ENCODE data around the gene AMHR2.

Gene AMHR2

DNA sequence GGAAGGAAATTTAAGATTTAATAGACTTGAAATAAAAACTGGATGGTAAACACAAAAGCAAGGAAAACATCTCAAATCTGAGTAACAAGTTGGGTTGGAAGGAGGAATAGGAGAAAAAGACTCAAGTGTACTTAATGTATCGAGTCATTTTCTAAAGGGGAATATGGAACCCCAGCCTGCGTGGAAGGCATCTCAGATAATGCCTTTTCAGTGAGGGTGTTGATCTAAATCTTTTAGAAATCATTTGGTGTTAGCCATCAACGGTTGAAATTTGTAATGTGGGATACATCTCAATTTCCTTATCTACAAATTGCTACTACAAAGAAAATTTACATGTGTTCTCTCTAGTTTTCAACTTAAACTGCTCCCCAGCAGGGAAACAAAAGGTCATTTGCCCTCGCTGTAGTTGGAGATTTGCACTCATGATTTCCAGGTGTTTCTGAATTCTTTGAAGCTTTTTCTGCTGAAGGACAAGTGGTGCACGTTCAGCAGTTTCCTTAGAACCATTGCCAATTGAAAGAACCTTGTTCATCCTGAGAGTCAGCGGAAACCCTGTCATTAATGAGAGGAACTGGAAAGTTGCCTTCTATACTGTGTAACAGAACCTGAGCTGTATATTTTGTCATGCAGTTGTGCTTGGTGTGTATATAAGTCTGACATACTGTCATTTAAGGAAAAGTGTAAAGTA, 30.4 kb downstream of the AMHR2 start:
- DNase-seq: no peak

DNA sequence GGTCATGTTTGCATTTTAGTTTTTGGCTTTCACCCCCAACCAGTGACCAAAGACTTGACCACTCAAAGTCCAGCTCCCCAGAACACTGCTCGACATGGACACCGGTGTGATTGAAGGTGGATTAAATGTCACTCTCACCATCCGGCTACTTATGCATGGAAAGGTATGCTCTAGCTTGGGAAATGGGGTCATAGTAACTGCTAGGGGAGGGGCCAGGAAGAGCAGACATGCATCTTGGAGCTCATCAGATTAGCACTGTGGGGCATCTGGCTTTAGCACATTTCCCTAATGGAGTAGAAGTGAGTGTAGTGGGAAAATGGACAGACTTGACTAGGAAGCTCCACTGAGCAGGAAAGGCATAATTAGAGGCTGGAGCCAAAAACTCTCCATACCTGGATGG, 31.1 kb downstream of the AMHR2 start:
- DNase-seq: no peak

DNA sequence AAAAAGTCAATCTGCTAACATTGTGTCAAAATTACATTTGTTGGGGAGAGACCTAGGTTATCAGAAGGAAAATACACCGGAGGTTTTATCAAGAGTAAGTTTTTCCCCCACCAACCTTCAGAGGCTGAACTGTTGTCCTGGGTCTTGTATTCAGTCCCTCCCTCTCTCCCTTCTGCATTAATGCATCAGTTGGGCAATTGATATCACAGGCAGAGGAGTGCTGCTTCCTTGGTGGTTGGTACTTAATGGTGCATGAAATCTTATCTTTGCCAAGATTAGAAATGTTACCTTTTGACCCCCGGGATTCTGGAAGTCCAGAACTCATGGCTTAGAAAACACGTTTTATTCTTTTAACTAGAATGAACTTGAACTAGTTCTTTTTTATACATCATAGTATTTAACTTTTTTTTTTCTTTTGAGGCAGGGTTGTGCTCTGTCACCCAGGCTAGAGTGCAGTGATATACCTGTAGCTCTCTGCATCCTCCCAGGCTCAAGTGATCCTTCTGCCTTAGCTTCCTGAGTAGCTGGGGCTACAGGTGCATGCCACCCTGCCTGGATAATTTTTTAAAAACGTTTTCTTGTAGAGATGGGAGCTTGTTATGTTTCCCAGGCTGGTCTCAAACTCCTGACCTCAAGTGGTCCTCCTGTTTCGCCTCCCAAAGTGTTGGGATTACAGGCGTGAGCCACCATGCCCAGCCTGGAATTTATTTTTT, 33.2 kb downstream of the AMHR2 start:
- DNase-seq: no peak

DNA sequence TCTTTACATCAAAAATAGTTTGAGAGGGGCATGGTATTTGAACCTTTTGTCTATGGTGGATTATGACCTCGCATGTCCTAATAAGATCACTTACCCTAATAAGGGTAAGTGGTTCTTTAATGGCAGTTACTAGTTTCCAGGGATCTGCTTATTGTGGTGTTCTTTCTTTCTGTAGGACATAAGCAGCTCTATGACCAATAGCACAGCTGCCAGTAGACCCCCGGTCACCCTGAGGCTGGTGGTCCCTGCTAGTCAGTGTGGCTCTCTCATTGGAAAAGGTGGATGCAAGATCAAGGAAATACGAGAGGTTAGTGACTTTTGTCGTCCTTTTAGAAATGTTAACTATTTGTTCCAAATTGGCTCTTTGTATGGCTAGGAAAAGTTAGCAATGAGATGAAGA, 35.4 kb downstream of the AMHR2 start:
- DNase-seq: no peak

DNA sequence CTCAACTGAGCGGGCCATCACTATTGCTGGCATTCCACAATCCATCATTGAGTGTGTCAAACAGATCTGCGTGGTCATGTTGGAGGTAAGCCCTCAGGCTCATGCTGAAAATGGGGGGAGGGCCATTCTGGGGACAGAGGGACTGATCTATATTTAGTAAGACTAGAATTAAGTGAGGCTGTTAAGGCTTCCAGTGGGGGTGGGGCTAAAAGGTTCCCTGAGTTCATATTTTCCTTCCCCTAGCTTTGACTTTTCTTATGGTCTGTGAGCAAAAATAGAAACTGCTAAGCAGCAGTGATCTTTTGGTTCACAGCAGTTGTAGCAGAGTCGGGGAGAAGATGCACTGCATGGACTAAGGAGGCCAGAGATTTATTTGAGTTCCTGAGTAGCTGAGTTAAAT, 37.4 kb downstream of the AMHR2 start:
- DNase-seq: no peak

DNA sequence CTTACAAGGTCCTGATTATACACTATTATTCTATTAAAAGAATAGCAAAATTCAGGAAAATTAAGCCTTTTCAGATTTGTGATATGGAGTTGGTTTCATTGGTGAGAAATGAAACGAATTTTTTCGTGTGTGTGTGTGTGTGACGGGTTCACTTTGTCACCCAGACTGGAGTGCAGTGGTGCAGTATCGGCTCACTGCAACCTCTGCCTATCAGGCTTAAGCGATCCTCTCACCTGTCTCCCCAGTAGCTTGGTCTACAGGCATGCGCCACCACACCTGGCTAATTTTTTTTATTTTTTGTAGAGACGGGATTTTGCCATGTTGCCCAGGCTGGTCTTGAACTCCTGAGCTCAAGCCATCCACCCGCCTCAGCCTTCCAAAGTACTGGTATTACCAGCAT, 37.9 kb downstream of the AMHR2 start:
- DNase-seq: no peak

DNA sequence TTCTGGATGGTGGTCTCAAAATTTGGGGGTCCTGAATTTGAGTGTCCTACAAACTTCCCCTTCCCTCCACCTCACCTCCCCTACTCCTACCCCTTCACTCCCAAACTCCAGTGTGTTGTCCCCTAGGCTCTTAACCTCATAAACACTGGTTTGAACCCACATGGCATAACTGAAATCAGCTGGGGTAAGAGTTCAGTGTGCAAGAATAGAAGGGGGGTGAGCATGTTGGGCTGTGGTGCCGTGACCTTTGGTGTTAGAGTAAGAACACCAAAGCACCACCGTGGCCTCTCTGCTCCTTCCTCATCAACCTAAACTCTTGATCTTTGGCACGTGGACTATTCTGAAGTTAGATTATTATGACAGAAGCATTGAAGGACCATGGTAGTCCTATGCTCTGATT, 39.3 kb downstream of the AMHR2 start:
- DNase-seq: no peak

DNA sequence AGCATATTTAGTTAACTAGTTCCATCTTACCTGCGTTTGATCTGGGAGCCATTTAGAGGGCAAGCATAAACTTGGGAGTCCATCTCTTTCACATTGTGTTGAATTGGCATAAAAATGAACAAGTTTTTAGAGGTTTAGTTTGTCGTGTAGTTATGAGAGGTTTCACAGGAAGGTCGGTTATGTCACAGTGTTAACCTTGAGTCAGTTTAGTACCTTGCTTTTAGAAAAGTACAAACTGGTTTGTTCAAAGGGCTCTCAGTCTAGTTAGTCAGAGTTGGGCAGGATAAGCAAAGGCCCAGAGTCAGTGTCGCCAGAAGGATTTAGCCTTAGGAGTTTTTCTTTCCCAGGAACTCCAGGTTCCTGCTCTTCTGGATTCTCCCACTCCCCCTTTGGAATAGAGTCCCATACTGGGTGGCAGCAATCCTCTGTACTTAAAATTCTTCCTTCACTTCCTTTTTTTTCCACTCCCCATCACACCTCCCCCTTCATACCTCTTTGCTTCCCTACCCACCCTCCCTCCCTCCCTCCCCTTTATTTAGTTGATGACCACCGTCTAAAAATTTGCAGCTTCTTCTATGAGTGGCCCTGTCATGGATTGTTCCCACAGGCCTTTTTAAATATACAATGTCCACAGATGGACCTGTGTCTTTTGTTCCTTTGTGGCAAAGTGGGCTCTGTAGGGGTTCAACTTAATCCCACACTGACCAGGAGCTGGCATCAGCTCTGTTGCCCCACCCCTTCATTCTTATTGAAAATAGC, 40.3 kb downstream of the AMHR2 start:
- no peak for DNase-seq

DNA sequence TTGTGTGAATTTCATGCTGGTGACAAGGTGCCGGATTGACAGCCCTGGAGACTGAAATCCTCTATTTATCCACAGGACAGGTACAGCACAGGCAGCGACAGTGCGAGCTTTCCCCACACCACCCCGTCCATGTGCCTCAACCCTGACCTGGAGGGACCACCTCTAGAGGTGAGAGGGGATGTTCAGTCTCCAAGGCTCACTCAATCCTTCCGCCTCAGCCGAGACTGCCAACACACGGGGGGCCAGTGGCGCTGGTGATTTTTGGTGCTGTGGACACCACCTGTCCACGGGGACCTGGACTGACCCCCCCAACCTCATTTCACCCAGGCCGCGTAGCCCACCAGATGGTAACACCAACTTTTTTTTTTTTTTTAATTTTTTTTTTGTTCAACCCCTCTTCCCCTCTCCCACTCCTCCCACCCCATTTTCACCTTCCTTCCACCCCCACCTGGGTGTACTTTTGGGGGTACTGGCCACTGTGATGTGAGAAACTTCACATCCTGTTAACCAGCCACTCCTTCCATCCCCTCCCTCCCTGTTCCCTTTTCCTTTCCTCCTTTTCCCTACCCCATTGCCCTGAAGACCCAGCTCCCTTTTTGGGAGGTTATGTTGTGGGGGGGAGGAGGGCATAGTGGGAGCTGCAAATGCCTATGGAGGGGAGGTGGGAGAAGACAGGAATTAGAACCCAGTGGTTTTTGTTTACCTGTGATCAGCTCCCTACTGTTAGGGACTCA, 41.2 kb downstream of the AMHR2 start:
- no peak for DNase-seq

DNA sequence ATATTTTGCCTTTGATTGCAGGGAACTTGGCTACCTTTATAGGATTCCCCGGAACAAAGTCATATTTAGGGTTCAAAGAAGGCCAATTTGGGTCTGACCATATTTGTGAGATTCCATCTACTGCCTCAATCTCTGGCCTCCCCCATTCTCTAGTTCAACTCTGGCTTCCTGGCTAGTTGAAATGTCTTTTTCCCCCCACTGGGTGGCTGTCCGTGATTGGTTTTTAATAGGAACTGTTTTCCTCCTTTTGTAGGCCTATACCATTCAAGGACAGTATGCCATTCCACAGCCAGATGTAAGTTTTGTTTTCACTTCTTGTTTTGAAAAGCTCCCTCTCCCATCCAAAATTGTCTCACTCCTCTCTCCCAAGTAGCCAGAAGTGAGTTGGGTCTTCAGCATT, 42.0 kb downstream of the AMHR2 start:
- no peak for DNase-seq

DNA sequence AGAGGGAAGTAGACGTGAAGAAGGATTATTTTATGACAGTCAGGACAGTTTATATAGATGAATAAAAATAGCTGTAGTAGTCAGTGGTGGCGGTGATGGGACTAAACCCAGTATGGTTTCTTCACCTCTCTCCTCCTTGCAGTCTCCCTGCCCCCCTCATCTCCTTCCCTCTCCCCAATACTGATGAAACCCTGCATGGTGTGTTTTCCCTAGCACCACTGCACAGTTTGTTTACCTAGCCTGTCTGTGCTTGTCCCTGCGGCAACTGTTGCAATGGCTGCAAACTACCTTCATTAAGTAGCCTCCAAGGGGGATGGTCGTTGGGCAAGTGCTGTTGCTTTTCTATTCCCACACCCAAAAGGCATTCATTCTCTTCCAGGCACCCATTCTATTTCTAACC, 43.0 kb downstream of the AMHR2 start:
- DNase-seq: no peak

DNA sequence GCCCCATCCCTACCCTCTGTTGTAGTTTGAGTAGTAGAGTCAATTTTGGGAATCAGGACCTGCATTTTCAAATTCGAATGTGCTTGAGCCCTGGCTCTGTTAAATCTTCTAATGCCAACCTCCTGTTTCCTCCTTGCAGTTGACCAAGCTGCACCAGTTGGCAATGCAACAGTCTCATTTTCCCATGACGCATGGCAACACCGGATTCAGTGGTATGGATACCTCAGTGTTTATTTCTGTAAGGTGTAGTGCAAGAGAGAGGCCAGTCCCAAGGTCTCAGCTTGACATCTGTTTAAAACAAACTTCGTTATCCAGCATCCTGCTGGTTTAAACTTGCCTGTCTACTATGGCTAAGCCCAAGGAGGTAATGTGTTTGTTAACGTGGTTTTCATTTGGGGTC, 43.4 kb downstream of the AMHR2 start:
- DNase-seq: no peak

DNA sequence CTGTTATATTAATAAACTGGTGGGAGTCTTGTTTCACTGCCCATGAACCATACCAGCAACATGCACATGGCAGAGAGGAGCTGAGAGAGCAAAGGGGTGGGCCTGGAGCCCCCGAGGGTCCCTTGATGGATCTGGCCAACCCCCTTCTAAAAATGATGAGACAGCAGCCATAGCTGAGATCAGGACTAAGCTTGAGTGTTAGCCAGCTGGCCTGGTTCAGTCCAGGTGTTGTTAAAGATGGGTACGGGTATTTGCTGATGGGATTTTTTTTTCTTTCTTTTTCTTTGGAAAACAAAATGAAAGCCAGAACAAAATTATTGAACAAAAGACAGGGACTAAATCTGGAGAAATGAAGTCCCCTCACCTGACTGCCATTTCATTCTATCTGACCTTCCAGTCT, 44.2 kb downstream of the AMHR2 start:
- DNase-seq: no peak

DNA sequence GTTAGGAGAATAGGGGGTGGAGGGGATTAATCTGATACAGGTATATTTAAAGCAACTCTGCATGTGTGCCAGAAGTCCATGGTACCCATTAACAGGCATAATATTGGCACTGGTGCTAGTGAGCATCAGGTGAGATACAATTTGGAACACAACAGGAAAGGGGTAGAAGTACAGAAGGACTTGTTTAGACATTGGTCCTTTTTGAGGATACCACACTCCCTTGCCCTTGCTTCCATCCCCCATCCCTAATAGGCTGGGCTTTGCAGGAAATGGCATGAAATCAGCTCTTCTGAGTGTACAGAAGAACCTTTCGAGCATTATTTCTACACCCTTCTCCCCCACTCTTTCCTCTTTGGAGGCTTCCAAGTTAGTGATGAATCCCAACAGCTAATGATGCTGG, 44.6 kb downstream of the AMHR2 start:
- no peak for DNase-seq

DNA sequence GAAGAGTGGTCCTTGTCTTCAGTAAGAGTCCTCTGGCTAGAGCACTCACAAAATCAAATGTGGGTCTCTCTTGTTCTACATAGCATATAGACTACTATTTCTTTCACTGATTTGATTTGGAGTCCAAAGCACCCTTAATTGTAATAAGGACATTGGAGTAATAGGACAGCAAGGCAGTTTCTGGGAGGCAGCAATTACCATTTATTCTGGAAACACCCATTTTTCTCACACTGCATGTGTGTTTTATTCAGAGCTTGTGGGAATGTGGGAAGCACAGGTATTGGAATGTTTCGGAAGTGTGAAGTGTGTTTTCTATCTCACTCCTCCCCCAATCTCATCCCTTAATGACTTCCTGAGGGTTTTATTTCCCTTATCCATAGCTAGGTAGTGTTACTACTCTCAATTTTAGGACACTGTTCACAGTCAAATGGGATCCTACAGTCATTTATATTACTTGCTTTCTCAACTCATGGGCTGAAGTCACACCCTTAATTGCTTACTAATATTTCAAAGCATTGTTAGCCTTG, 48.5 kb downstream of the AMHR2 start:
- no peak for DNase-seq

DNA sequence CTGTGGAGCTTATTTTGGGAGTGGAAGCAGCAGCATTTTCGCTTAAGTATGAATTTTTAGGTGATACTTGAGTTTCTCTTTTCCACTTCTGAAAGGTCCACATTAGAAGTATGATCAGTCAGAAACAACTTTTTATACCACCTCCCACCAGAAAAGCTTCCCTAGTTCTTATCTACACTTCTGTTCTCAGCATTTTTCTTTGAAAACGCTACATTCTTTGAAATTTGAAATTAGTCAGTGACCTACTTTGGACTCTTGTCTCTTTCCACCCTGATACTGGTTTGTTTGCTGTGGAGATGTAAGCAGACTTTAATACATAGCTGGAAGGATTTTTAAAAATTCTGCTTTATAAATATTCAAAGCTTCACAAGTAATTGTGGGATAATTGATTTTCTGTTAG, 50.4 kb downstream of the AMHR2 start:
- no peak for DNase-seq

DNA sequence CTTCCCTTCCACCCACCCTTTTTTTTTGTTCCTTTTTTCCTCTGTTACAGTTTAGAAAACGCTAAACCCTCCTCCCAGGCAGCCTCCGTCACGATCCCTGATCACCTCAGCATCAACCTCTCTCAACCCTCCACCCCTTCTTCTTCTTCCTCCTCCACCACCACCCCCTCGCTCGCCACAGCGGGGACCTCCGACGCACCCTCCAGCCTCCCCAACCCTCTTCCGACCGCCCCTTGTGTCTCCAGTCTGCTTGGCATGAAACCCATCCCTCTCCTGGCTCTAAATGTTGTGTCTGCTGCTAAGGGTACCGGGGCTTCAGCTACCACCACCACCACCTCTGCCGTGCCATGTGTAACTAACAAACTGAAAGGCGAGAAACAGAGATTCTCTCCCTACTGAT, 51.2 kb downstream of the AMHR2 start:
- DNase-seq: no peak

DNA sequence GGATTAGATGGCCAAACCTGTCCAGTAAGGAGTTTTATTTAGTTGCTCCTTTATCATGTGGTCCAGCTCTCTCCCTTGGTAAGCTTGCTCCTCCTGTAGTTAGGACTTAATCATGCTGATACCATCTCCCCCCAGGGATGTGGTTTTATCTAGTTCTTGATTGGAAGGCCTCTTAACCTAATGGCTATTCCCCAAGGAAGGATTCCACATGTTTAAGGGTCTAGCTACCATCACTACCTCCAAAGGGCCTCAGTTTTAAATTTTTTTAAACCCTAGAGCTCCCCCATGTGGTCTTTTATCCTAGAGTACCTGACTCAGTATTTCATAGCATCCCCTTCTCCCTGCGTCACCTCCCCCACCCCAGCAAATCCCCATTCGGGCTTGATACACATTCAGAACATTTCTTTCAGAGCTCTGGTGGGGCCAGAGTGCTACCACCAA, 53.1 kb downstream of the AMHR2 start:
- no peak for DNase-seq

DNA sequence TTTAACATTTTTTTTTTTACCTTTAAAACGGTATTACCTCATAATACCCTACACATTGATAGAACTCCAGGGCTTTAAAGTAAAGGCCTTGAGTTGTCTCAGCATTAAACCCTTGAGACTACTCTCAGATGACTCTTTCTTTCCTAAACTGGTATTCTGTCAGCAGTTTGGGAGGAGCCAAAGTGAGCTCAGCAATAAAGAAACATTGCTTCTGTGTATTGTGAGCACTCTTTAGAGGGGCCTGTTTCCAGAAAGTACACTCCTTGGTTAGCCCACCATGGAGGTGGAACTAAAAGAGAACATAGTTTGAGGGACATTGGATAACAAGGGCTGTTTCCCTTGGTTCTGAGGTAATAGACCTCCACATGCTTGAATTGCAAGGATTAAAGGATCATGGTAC, 55.2 kb downstream of the AMHR2 start:
- DNase-seq: no peak

DNA sequence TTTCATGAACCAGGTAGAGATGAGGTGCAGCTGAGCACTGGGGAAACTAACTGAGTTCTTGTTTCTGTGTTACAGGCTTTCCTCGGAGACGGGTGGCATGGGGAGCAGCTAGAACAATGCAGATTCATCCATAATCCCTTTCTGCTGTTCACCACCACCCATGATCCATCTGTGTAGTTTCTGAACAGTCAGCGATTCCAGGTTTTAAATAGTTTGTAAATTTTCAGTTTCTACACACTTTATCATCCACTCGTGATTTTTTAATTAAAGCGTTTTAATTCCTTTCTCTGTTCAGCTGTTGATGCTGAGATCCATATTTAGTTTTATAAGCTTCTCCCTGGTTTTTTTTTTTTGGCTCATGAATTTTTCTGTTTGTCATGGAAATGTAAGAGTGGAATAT, 55.7 kb downstream of the AMHR2 start:
- DNase-seq: no peak

DNA sequence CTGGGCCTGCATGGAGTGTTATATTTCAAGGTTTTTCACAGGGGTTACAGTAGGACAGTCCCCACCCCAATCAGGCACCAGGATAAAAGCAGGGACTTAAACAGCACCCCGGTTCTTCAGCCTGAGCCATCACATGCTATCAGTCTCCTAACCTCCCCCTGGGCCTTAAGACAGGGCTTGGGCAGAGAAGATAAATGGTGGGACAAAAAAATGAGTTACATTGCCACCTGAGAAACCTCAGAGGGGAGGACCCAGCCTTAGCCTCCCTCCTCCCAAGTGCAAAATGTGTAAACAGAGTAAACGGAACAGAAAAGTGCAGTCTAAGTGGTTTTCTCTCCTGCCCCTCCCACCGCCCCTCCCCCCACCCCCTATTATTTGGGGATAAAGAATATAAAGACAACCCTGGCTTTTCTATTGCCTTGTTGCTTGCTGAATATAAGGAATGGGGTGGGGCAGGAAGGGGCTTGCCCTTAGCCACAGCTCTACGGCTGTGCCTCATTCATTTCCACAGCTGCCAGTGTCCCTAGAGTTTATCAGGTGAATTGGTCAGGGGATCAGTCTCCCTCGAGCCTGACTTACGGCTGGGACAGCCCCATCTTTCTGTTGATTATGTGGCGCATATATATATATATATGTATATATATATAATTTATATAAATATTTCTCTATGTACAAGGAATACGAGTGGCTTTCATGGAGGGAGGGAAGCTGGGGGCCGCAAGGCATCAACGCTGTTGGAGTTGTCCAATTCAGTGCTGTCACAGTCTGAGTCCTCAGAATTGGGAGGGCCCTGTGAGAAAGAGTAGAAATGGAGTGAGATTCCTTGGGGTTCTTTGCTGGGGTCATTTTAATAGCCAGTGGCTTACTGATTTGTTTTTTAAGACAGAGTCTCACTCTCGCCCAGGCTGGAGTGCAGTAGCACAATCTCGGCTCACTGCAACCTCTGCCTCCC, 57.1 kb downstream of the AMHR2 start:
- no peak for DNase-seq
